Esophagus muscularis mucosa (tissue), 3 donors: ENCODE results near the gene SPATA33.

Source experiments
- CTCF ChIP-seq, 3 experiments: fragments of 200-600 bp in 2 of 3; fragments of 450-650 bp in 1 of 3; sonication (generic) in 2 of 3; IDR thresholded peaks; one replicate each; pipeline ENCODE4 v1.5.1; 2017 to 2019; ENCODE audit warnings: antibody characterized with exemption in 3 of 3, mild to moderate bottlenecking in 2 of 3, moderate library complexity in 1 of 3
- POLR2A ChIP-seq: fragments of 450-650 bp; IDR thresholded peaks from one replicate; pipeline ENCODE4 v1.6.1; 2017; ENCODE audit warnings: antibody characterized with exemption, moderate library complexity, mild to moderate bottlenecking, low read depth

- TF ChIP-seq CTCF (IDR thresholded peaks at IDR 0.05) (no peak), POLR2A (no peak)
These were observed 53.3 kb downstream of the SPATA33 start for GRCh38 chr16:89710709-89711564.
